Brain microvascular endothelial cell (primary cell): ENCODE results near the gene WDR4.
"Not testable (repeated sequence)": the region's sequence is repeated elsewhere in the genome, so short reads cannot be mapped to it uniquely, and the experiment has no call there.

Experiments used
- DNase-seq: peaks from one replicate; pipeline ENCODE4 v3.0.0-alpha.2; 2020
- H3K27ac ChIP-seq: fragments of 250-450 bp; sonication (Bioruptor Pico); 2 replicates; pipeline ENCODE4 v1.5.1; 2020; ENCODE audit warnings: mild to moderate bottlenecking, moderate library complexity
- H3K27me3 ChIP-seq: fragments of 250-450 bp; sonication (Bioruptor Pico); replicated peaks from 2 replicates; pipeline ENCODE4 v1.5.1; 2020; ENCODE audit warnings: mild to moderate bottlenecking
- H3K36me3 ChIP-seq: fragments of 250-450 bp; sonication (Bioruptor Pico); replicated peaks from 2 replicates; pipeline ENCODE4 v1.5.1; 2020; ENCODE audit warnings: mild to moderate bottlenecking
- H3K4me3 ChIP-seq: 2 replicates; pipeline ENCODE4 v1.5.1; 2011; ENCODE audit warnings: low read depth, mild to moderate bottlenecking, control low read depth, low read length, moderate library complexity
- in situ Hi-C: cut with HindIII; loops from 2 replicates; pipeline ENCODE4 v1.10.0; 2017; ENCODE audit warnings: low sequenced_read_pairs, low pct_ligation_motif_present
- TF ChIP-seq, protein P1 (sequence below): IDR thresholded peaks from 2 replicates; pipeline ENCODE4 v1.5.1; 2011; ENCODE audit warnings: low read depth, mild to moderate bottlenecking, moderate library complexity, low read length, control low read depth, inconsistent platforms; ENCODE audit errors: missing control alignments

The WDR4 gene

DNA sequence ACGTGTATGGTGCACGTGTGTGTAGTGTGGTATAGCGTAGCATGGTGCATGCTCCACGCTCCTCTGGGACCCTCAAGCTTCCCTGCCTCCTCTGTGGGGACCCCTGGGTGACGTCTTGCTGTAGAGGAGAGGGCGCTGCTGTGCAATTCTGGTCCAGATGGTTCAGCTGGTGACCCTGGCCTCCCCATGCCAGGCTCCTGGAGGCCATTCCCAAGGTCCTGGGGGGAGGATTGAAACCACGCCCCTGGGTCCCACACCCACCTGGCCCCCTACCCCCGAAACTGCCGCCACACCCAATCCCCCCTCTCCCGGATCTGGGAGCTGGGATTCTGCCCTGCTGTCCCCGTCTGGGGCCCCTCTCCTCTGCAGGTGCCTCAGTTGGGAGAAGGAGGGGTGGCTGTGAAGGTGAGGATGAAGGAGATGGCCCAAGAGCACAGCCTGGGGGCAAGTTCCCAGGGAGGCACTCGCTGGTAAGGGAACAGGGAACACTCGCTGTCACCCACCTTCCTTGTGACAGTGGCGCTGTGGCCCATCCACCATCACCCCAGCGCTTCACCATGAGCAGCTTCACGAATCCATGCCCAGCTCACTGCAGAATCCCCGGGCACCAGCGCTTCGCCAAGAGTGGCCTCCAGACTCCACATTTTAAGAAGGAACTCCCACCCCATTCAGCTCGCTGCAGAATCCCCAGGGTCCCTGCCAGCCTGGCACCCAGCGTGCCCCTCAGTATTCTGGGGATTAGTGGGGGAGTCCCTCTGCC, 38.0 kb downstream of the WDR4 start:
- DNase-seq, result no peak
- Histone ChIP-seq H3K36me3 (peaks cover 33% of the 10 kb centered on the region), H3K4me3 (no peak overlapping the region), H3K27ac (no peak overlapping the region), H3K27me3 (no peaks in the 10 kb centered on the region)
- TF ChIP-seq, protein P1, sequence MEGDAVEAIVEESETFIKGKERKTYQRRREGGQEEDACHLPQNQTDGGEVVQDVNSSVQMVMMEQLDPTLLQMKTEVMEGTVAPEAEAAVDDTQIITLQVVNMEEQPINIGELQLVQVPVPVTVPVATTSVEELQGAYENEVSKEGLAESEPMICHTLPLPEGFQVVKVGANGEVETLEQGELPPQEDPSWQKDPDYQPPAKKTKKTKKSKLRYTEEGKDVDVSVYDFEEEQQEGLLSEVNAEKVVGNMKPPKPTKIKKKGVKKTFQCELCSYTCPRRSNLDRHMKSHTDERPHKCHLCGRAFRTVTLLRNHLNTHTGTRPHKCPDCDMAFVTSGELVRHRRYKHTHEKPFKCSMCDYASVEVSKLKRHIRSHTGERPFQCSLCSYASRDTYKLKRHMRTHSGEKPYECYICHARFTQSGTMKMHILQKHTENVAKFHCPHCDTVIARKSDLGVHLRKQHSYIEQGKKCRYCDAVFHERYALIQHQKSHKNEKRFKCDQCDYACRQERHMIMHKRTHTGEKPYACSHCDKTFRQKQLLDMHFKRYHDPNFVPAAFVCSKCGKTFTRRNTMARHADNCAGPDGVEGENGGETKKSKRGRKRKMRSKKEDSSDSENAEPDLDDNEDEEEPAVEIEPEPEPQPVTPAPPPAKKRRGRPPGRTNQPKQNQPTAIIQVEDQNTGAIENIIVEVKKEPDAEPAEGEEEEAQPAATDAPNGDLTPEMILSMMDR, result no peak
- in situ Hi-C loops, result no loop called here

DNA sequence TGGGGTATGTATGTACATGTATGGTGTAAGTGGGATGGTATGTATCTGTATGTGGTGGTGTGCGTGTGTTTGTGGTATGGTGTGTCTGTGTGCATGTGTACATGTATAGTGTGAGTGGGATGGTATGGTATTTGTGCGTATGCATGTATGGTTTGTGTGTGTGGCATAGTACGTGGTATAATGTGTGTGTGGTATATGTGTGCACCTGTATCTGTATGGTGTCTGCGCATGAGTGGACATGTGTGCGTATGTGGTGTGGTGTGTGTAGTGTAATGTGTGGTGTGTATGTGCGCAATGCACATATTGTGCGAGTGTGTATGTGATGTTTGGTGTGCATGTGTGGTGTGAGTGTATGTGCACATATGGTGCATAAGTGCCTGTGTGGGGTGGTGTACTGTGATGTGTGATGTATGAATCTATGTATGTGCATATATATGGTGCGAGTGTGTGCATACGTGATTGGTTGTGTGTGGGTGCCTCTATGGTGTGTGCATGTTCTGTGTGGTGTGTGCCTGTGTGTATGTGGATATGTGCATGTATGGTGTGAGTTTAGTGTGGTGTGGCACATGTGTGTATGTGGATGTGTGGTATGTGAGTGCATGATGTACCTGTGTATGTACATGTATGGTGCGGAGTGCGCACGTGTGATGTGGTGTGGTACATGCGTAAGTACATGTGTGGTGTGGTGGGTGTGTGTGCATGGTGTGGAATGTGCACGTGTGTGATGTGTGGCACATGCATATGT, 38.8 kb downstream of the WDR4 start:
- TF ChIP-seq, protein P1, result no peak
- Histone ChIP-seq H3K27ac (no peak overlapping the region), H3K4me3 (no peak overlapping the region), H3K36me3 (peaks cover 30% of the 10 kb centered on the region), H3K27me3 (no peaks in the 10 kb centered on the region)
- no peak for DNase-seq
- in situ Hi-C loops, result no loop called here

DNA sequence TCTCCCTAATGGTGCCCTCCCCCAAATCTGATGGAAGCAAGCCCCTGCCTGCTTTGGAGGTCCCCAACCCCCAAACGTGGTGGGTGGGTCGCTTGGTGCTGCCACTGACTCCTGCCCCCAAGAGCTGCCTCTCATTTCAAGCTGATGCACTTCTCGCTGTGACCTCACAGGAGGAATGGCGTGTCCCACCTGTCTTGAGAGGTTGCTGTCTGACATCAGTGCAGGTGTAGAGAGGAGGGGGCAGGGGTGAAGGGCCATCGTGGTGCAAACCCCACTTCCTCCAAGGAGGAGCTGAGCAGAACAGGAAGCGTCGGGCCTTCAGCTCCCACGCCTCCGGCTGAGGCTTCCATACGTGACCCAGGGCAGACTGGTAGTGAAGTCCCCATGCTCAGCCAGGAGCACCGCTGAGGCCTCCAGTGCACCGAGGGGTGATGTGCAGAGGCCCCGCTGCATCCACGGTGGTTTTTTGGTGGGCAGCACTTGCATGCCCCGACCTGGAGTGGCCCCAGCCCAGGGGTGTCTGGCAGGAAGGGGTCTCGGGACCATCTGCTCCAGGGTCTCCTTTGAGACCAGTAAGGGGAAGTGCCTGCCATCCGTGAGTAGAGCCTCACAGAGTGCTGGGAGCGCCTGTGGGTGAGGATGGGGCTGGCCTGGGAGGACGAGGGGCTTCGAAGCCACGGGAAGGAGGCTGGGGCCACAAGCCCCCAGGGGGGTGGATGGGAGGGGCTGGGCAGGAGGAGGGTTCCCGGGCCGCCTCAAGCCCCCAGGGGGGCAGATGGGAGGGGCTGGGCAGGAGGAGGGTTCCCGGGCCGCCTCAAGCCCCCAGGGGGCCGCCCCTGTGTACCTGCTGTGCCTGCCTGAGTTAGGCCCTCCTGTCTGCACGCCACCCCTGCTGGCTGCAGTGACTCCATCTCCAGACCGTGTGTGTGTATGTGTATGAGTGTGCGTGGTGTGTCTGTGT, 39.8 kb downstream of the WDR4 start:
- H3K27ac ChIP-seq, result no peak overlapping the region
- H3K4me3 ChIP-seq, result no peak overlapping the region
- DNase-seq, result no peak
- H3K27me3 ChIP-seq, result no peaks in the 10 kb centered on the region
- H3K36me3 ChIP-seq, result peaks cover 19% of the 10 kb centered on the region
- TF ChIP-seq, protein P1, result no peak
- in situ Hi-C loops, result no loop called here

DNA sequence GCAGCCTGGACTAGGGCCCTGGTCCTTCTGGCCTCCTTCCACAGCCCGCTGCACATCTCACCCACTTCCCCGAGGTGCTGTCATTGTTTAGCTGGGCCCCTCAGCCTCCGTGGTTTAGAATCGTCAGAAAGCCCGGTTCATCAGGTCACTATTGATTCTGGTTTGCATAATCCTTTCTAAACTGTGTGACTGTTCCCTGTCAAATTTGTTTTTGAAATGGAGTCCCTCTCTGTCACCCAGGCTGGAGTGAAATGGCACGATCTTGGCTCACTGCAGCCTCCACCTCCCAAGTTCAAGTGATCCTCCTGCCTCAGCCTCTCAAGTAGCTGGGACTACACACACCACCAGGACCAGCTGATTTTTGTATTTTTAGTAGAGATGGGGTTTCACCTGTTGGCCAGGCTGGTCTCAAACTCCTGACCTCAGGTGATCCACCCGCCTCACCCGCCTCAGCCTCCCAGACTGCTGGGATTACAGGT, 41.1 kb downstream of the WDR4 start:
- H3K4me3 ChIP-seq, H3K27me3 ChIP-seq, H3K27ac ChIP-seq, DNase-seq, in situ Hi-C loops: not testable (repeated sequence)
- H3K36me3 ChIP-seq, result peaks cover 16% of the 10 kb centered on the region

DNA sequence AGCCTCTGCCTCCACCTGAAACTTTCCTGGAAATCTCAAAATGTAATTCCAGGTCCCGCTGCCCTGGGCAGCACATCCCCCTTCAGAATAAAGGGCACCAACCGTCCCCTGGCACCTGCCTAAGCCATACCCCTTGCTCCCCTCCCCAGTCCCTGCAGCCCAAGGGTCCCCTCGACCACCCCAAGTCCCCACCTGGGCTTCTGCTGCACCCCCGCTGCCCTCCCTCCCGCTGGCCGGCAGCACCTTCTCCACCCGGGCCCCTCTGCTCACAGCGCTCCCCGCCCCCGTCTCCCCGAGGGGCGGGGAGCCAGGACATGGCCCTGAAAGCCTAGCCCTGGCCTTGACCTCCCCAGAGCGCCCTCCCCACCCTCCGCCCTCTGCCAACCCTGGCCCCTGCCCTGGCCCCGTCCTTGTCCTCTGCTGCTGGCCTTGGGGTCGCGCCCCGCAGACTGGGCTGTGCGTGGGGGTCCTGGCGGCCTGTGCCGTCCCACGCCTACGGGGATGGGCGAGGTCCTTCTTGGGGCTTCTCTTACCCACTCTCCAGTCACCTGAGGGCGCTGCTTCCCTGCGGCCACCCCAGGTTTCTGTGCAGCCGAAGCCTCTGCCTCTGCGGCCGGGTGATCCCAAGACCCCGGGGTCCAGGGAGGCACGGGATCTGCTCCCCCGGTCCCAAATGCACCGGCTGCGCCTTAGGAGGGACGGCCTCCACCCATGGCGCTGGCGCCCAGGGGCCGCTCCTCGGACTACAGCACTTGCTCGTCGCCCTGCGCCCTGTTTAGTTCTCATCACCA, 41.7 kb downstream of the WDR4 start:
- no peaks in the 10 kb centered on the region for H3K27me3 ChIP-seq
- no peak for DNase-seq
- H3K27ac ChIP-seq, result no peak overlapping the region
- TF ChIP-seq, protein P1, result no peak
- H3K4me3 ChIP-seq, result no peak overlapping the region
- peaks cover 16% of the 10 kb centered on the region for H3K36me3 ChIP-seq
- in situ Hi-C loops, result no loop called here
